ENCODE measurements around the gene CADM1. TPM values are rescaled to one million over a fixed set of nuclear protein-coding genes. Genes with fewer than 3 reads are reported as not detected.

CADM1 gene
- total and polyA plus RNA-seq, 4 experiments from 2014 or later = 2.8 to 5.6 (median 3.3) TPM

- no peak overlapping the region for H3K4me3 ChIP-seq (ENCODE audit: low read length in 2 of 2)
Measured at GRCh38 chr11:115167456-115167855, 336.8 kb downstream of the CADM1 start.

GRCh38 chr11:115166820-115167219 lies 337.4 kb downstream of the CADM1 start:
- Mint-ChIP-seq H3K27ac (no peak overlapping the region), H3K36me3 (no peaks in the 10 kb centered on the region), H3K4me1 (no peaks in the 10 kb centered on the region), H3K4me3 (no peak overlapping the region), H3K27me3 (peaks cover 2 to 3% of the 10 kb centered on the region in 2 donors), H3K9me3 (no peaks in the 10 kb centered on the region)
- Histone ChIP-seq H3K27ac (ENCODE audit: low read depth, low read length) (no peak overlapping the region), H3K36me3 (ENCODE audit: insufficient read depth, low read length) (no peaks in the 10 kb centered on the region), H3K9me3 (ENCODE audit: control insufficient read depth in 1 of 2, low read length in 2 of 2) (no peaks in the 10 kb centered on the region), H3K4me3 (ENCODE audit: low read length in 2 of 2) (no peak overlapping the region), H3K4me1 (ENCODE audit: insufficient read depth, low read length) (no peaks in the 10 kb centered on the region), H3K27me3 (ENCODE audit: insufficient read depth, low read length) (no peaks in the 10 kb centered on the region)
- ChIA-PET POLR2A (ENCODE audit: partially characterized antibody) (no interaction called here), CTCF (ENCODE audit: partially characterized antibody) (no interaction called here)
- DNase-seq = no peak
- intact Hi-C loops (cut with micrococcal nuclease) = no loop called here

More at GRCh38 chr11:115167456-115167855, 336.8 kb downstream of the CADM1 start:
- H3K36me3 Mint-ChIP-seq = no peaks in the 10 kb centered on the region
- no peak overlapping the region for H3K27ac Mint-ChIP-seq
- DNase-seq = no peak
- no peaks in the 10 kb centered on the region for H3K9me3 Mint-ChIP-seq
- H3K27me3 Mint-ChIP-seq = peaks cover 2 to 3% of the 10 kb centered on the region in 2 donors
- no peak overlapping the region for H3K4me3 Mint-ChIP-seq
- CTCF ChIA-PET (ENCODE audit: partially characterized antibody) = no interaction called here
- Histone ChIP-seq H3K27ac (ENCODE audit: low read depth, low read length) (no peak overlapping the region), H3K36me3 (ENCODE audit: insufficient read depth, low read length) (no peaks in the 10 kb centered on the region), H3K27me3 (ENCODE audit: insufficient read depth, low read length) (no peaks in the 10 kb centered on the region), H3K4me1 (ENCODE audit: insufficient read depth, low read length) (no peaks in the 10 kb centered on the region), H3K9me3 (ENCODE audit: control insufficient read depth in 1 of 2, low read length in 2 of 2) (no peaks in the 10 kb centered on the region)
- POLR2A ChIA-PET (ENCODE audit: partially characterized antibody) = no interaction called here
- H3K4me1 Mint-ChIP-seq = no peaks in the 10 kb centered on the region
- intact Hi-C loops (cut with micrococcal nuclease) = no loop called here

- no peaks in the 10 kb centered on the region for H3K9me3 ChIP-seq (ENCODE audit: control insufficient read depth in 1 of 2, low read length in 2 of 2)
- Mint-ChIP-seq H3K36me3 (no peaks in the 10 kb centered on the region), H3K9me3 (no peaks in the 10 kb centered on the region), H3K4me3 (no peak overlapping the region), H3K27ac (no peak overlapping the region), H3K27me3 (peaks cover 3 to 5% of the 10 kb centered on the region in 2 donors), H3K4me1 (no peaks in the 10 kb centered on the region)
- H3K4me3 ChIP-seq (ENCODE audit: low read length in 2 of 2) = no peak overlapping the region
- DNase-seq = no peak
- H3K27me3 ChIP-seq (ENCODE audit: insufficient read depth, low read length) = no peaks in the 10 kb centered on the region
- H3K27ac ChIP-seq (ENCODE audit: low read depth, low read length) = no peak overlapping the region
- H3K4me1 ChIP-seq (ENCODE audit: insufficient read depth, low read length) = no peaks in the 10 kb centered on the region
- no peaks in the 10 kb centered on the region for H3K36me3 ChIP-seq (ENCODE audit: insufficient read depth, low read length)
- ChIA-PET CTCF (ENCODE audit: partially characterized antibody) (no interaction called here), POLR2A (ENCODE audit: partially characterized antibody) (no interaction called here)
- intact Hi-C loops (cut with micrococcal nuclease) = no loop called here
Measured at GRCh38 chr11:115164774-115165173, 339.4 kb downstream of the CADM1 start.

- CTCF ChIA-PET (ENCODE audit: partially characterized antibody) = no interaction called here
- no peaks in the 10 kb centered on the region for H3K36me3 Mint-ChIP-seq
Measured at GRCh38 chr11:115162919-115163318, 341.3 kb downstream of the CADM1 start.

GRCh38 chr11:115161876-115162275 lies 342.3 kb downstream of the CADM1 start:
- no peak for DNase-seq
- ChIA-PET CTCF (ENCODE audit: partially characterized antibody) (no interaction called here), POLR2A (ENCODE audit: partially characterized antibody) (no interaction called here)
- H3K27me3 Mint-ChIP-seq = peaks cover 5 to 8% of the 10 kb centered on the region in 2 donors
- no peaks in the 10 kb centered on the region for H3K36me3 Mint-ChIP-seq
- Histone ChIP-seq H3K27me3 (ENCODE audit: insufficient read depth, low read length) (no peaks in the 10 kb centered on the region), H3K4me3 (ENCODE audit: low read length in 2 of 2) (no peak overlapping the region), H3K9me3 (ENCODE audit: control insufficient read depth in 1 of 2, low read length in 2 of 2) (no peaks in the 10 kb centered on the region), H3K4me1 (ENCODE audit: insufficient read depth, low read length) (no peaks in the 10 kb centered on the region), H3K27ac (ENCODE audit: low read depth, low read length) (no peak overlapping the region), H3K36me3 (ENCODE audit: insufficient read depth, low read length) (no peaks in the 10 kb centered on the region)
- intact Hi-C loops (cut with micrococcal nuclease) = no loop called here
- H3K9me3 Mint-ChIP-seq = no peaks in the 10 kb centered on the region
- no peak overlapping the region for H3K4me3 Mint-ChIP-seq
- no peak overlapping the region for H3K27ac Mint-ChIP-seq
- no peaks in the 10 kb centered on the region for H3K4me1 Mint-ChIP-seq

More at GRCh38 chr11:115162919-115163318, 341.3 kb downstream of the CADM1 start:
- no peaks in the 10 kb centered on the region for H3K4me1 Mint-ChIP-seq
- POLR2A ChIA-PET (ENCODE audit: partially characterized antibody) = no interaction called here
- intact Hi-C loops (cut with micrococcal nuclease) = no loop called here
- H3K27me3 ChIP-seq (ENCODE audit: insufficient read depth, low read length) = no peaks in the 10 kb centered on the region
- no peaks in the 10 kb centered on the region for H3K9me3 Mint-ChIP-seq
- no peaks in the 10 kb centered on the region for H3K36me3 ChIP-seq (ENCODE audit: insufficient read depth, low read length)
- H3K27me3 Mint-ChIP-seq = peaks cover 3 to 7% of the 10 kb centered on the region in 2 donors
- no peak overlapping the region for H3K27ac ChIP-seq (ENCODE audit: low read depth, low read length)
- no peak overlapping the region for H3K27ac Mint-ChIP-seq
- DNase-seq = no peak
- H3K9me3 ChIP-seq (ENCODE audit: control insufficient read depth in 1 of 2, low read length in 2 of 2) = no peaks in the 10 kb centered on the region
- H3K4me3 Mint-ChIP-seq = no peak overlapping the region
- no peaks in the 10 kb centered on the region for H3K4me1 ChIP-seq (ENCODE audit: insufficient read depth, low read length)
- H3K4me3 ChIP-seq (ENCODE audit: low read length in 2 of 2) = no peak overlapping the region

- Mint-ChIP-seq H3K27ac (no peak overlapping the region), H3K4me1 (no peaks in the 10 kb centered on the region), H3K4me3 (no peak overlapping the region), H3K9me3 (no peaks in the 10 kb centered on the region), H3K36me3 (no peaks in the 10 kb centered on the region), H3K27me3 (peaks cover 2 to 8% of the 10 kb centered on the region in 2 donors)
- Histone ChIP-seq H3K4me1 (ENCODE audit: insufficient read depth, low read length) (no peaks in the 10 kb centered on the region), H3K27ac (ENCODE audit: low read depth, low read length) (no peak overlapping the region), H3K9me3 (ENCODE audit: control insufficient read depth in 1 of 2, low read length in 2 of 2) (no peaks in the 10 kb centered on the region), H3K36me3 (ENCODE audit: insufficient read depth, low read length) (no peaks in the 10 kb centered on the region), H3K27me3 (ENCODE audit: insufficient read depth, low read length) (no peaks in the 10 kb centered on the region), H3K4me3 (ENCODE audit: low read length in 2 of 2) (no peak overlapping the region)
- no peak for DNase-seq
- ChIA-PET POLR2A (ENCODE audit: partially characterized antibody) (no interaction called here), CTCF (ENCODE audit: partially characterized antibody) (no interaction called here)
- intact Hi-C loops (cut with micrococcal nuclease) = no loop called here
Measured at GRCh38 chr11:115159207-115159606, 345.0 kb downstream of the CADM1 start.

- H3K36me3 ChIP-seq (ENCODE audit: insufficient read depth, low read length) = no peaks in the 10 kb centered on the region
- H3K4me1 ChIP-seq (ENCODE audit: insufficient read depth, low read length) = no peaks in the 10 kb centered on the region
- H3K27me3 ChIP-seq (ENCODE audit: insufficient read depth, low read length) = no peaks in the 10 kb centered on the region
- no peak overlapping the region for H3K27ac ChIP-seq (ENCODE audit: low read depth, low read length)
- ChIA-PET POLR2A (ENCODE audit: partially characterized antibody) (no interaction called here), CTCF (ENCODE audit: partially characterized antibody) (no interaction called here)
- Mint-ChIP-seq H3K27ac (no peak overlapping the region), H3K36me3 (no peaks in the 10 kb centered on the region), H3K27me3 (peaks cover 2 to 6% of the 10 kb centered on the region in 2 donors), H3K4me1 (no peaks in the 10 kb centered on the region), H3K9me3 (no peaks in the 10 kb centered on the region), H3K4me3 (no peak overlapping the region)
- no peak for DNase-seq
- no peaks in the 10 kb centered on the region for H3K9me3 ChIP-seq (ENCODE audit: control insufficient read depth in 1 of 2, low read length in 2 of 2)
- intact Hi-C loops (cut with micrococcal nuclease) = no loop called here
- H3K4me3 ChIP-seq (ENCODE audit: low read length in 2 of 2) = no peak overlapping the region
Measured at GRCh38 chr11:115158053-115158452, 346.2 kb downstream of the CADM1 start.

- intact Hi-C loops (cut with micrococcal nuclease) = no loop called here
- ChIA-PET POLR2A (ENCODE audit: partially characterized antibody) (no interaction called here), CTCF (ENCODE audit: partially characterized antibody) (no interaction called here)
- H3K27me3 Mint-ChIP-seq = peaks cover 2 to 6% of the 10 kb centered on the region in 2 donors
- no peak overlapping the region for H3K4me3 ChIP-seq (ENCODE audit: low read length in 2 of 2)
- H3K4me1 Mint-ChIP-seq = no peaks in the 10 kb centered on the region
- H3K9me3 ChIP-seq (ENCODE audit: control insufficient read depth in 1 of 2, low read length in 2 of 2) = no peaks in the 10 kb centered on the region
- H3K4me3 Mint-ChIP-seq = no peak overlapping the region
- no peak for DNase-seq
- H3K27ac ChIP-seq (ENCODE audit: low read depth, low read length) = no peak overlapping the region
- no peaks in the 10 kb centered on the region for H3K27me3 ChIP-seq (ENCODE audit: insufficient read depth, low read length)
- H3K36me3 ChIP-seq (ENCODE audit: insufficient read depth, low read length) = no peaks in the 10 kb centered on the region
- H3K27ac Mint-ChIP-seq = no peak overlapping the region
- H3K36me3 Mint-ChIP-seq = no peaks in the 10 kb centered on the region
- H3K4me1 ChIP-seq (ENCODE audit: insufficient read depth, low read length) = no peaks in the 10 kb centered on the region
- H3K9me3 Mint-ChIP-seq = no peaks in the 10 kb centered on the region
Measured at GRCh38 chr11:115157247-115157646, 347.0 kb downstream of the CADM1 start.

Measured in CD4-positive, alpha-beta memory T cell (primary cell).